ENCODE data around the gene NNT.
"Not testable (repeated sequence)": the region's sequence is repeated elsewhere in the genome, so short reads cannot be mapped to it uniquely, and the experiment has no call there.

The NNT gene

GRCh38 chr5:43674536-43674935 is 71.6 kb downstream of the NNT start:
- no peak for DNase-seq

DNA sequence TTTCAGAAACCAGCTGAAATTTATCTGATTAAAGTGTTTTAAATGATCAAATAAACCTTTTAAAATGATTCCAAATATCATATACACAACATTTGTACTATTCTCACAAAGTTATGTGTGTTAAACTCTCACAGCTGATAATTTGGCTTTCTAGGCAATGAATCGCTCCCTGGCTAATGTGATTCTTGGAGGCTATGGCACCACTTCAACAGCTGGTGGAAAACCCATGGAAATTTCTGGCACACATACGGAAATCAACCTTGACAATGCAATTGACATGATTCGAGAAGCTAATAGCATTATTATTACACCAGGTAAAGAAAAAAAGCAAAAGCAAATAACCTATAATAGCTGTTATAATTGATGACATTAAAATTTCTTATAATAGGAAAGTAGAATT is 72.4 kb downstream of the NNT start:
- no peak for DNase-seq

- no peak for DNase-seq
These were observed 73.3 kb downstream of the NNT start for GRCh38 chr5:43676083-43676840.

DNA sequence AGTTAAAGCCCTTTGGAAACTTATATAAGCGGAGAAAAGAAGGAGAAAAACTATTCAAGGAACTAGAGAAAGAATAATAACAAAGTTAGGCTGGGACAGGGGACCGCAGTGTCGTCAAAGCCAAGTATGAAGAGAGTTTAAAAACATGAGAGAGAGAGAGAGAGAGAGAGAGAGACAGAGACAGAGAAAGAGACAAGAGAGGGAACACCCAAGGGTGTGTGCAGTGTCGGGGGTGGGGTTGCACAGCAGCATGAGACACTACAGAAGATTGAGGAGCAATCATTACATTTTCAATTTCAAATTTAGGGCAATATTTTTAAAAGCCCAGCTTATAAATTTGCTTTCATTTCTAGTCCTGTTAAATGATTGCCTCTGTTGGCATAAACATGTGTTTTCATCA is 74.3 kb downstream of the NNT start:
- DNase-seq = no peak

- DNase-seq = no peak
These were observed 76.2 kb downstream of the NNT start for GRCh38 chr5:43679214-43679613.

DNA sequence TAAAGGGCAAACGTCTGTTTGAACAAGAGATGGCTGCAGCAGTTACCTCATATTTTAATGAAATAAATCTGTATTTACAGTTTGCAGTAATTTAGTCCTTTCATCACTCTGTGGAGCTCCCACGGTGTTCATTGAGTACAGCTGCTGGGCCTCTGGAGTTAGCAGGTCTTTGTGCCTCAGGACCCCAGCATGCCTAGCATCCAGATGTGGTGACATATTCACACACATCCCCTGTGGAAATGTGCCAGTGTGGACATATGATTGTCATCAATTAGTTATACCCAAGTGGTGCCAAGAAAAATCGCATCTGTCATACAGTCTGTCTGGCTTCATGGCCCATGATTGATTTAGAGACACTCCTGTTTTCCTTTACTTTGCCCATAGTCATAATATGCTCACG is 77.3 kb downstream of the NNT start:
- peak; percentile 35 for DNase-seq

GRCh38 chr5:43683884-43684471 is 81.0 kb downstream of the NNT start:
- DNase-seq = no peak

DNA sequence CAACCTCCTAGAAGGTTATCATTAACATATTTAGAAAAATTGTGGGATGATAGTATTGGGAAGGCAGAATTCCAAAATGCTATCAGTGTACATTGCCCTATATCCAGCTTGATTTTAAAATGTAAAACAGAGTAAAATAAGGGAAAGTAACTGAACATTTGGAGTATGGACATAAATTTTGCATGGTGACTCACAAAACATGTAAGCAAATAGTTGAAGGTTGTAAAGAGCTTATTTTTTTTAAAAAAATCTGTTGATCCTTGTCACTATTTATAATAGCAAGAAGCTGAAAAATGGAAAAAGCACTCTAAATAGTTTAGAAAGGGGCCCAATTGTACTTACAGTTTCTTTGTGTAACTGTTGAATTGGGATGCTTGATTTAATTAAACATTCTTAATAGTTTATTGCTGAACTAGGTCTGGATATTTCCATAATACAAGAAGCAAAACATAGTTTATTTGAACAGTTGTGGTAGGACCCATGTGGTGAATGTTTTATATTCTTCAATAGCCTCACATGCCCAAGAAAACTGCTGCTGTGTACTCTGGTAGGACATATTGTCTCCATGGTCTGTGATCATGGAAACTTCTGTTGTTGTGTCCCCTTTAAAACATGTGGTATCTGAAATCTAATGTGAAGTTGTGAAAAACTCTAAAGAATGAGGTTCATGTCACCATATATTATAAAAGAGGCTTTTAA is 82.4 kb downstream of the NNT start:
- DNase-seq = no peak

DNA sequence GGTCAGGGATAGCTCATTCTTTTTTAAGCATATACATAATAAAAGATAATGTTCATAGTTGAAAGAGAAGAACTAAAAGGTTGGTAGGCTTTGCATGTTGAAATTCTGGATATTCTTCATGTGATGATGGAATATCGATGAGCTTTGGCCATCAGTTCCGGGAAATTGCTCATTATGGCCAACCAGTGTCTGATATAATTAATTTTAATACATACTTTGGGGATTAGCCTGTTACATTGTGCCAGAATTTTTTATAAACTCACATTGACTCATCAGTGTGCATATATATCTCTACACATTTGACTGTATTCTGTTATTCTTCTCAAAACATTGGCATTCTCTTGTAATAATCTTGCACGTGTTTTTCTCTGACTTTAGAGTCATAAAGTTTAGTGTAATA is 84.3 kb downstream of the NNT start:
- no peak for DNase-seq

DNA sequence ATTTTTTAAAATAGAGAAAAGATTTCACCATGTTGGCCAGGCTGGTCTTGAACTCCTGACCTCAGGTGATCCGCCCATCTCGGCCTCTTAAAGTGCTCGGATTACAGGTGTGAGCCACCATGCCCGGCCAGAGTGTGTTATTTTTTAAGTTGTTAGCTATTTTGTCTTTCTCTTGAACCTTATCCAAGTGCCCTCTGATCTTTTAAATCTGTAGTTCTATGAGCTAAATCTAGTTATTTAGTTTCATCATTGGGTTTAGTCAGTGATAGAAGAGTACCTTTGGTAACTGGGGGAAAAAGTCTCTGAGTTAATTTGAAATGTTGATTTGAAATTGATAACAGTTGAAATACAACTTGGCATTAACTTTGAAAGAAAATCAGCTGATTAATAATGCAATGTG is 88.3 kb downstream of the NNT start:
- no peak for DNase-seq

GRCh38 chr5:43691893-43692292 is 88.9 kb downstream of the NNT start:
- no peak for DNase-seq

GRCh38 chr5:43693411-43693810 is 90.4 kb downstream of the NNT start:
- DNase-seq = no peak

- no peak for DNase-seq
These were observed 91.0 kb downstream of the NNT start for GRCh38 chr5:43694027-43694426.

DNA sequence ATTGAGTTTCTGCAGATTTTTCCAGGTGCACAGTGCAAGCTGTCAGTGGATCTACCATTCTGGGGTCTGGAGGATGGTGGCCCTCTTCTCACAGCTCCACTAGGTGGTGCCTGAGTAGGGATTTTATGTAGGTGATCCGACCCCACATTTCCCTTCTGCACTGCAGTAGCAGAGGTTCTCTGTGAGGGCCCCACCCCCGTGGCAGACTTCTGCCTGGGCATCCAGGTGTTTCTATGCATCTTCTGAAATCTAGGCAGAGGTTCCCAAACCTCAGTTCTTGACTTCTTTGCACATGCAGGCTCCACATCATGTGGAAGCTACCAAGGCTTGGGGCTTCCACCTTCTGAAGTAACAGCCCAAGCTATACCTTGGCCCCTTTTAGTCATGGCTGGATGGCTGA is 93.5 kb downstream of the NNT start:
- DNase-seq = not testable (repeated sequence)

DNA sequence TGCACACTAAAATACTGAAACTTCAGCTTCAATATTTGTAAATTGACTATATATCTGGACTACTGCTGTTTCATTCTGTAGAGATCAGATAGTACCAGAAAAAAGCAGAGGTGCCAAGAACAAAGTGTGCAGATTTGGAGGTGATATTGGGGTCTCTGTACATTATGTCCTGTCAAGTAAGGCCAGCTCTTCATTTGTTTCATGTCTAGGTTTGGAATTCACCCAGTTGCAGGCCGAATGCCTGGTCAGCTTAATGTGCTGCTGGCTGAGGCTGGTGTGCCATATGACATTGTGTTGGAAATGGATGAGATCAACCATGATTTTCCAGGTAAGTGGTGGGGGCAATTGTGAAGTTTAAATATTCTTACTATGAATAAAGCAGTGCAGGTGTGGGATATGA is 96.9 kb downstream of the NNT start:
- DNase-seq = no peak

GRCh38 chr5:43700601-43701000 is 97.6 kb downstream of the NNT start:
- DNase-seq = no peak

DNA sequence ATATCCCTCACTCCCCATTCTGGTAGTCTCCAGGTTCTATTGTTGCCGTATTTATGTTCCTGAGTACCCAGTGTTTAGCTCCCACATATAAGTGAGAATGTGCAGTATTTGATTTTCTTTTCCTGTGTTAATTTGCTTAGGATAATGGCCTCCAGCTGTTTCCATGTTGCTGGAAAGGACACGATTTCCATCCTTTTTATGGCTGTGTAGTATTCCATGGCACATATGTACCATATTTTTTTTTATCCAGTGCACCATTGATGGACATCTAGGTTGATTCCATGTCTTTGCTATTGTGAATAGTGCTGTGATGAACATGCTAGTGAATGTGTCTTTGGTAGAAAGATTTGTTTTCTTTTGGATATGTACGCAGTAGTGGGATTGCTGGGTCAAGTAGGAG is 98.2 kb downstream of the NNT start:
- no peak for DNase-seq

- no peak for DNase-seq
These were observed 99.3 kb downstream of the NNT start for GRCh38 chr5:43702293-43702692.

GRCh38 chr5:43702815-43703214 is 99.8 kb downstream of the NNT start:
- peak; percentile 30 for DNase-seq

GRCh38 chr5:43704243-43704642 is 101.3 kb downstream of the NNT start:
- no peak for DNase-seq

DNA sequence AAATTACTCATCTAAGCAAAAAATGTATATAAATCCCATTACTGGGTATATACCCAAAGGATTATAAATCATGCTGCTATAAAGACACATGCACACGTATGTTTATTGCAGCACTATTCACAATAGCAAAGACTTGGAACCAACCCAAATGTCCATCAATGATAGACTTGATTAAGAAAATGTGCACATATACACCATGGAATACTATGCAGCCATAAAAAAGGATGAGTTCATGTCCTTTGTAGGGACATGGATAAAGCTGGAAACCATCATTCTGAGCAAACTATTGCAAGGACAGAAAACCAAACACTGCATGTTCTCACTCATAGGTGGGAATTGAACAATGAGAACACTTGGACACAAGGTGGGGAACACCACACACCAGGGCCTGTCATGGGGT is 103.6 kb downstream of the NNT start:
- DNase-seq = not testable (repeated sequence)

- no peak for DNase-seq
These were observed 108.5 kb downstream of the NNT start for GRCh38 chr5:43711496-43711895.

- DNase-seq = no peak
These were observed 109.1 kb downstream of the NNT start for GRCh38 chr5:43712081-43712480.

DNA sequence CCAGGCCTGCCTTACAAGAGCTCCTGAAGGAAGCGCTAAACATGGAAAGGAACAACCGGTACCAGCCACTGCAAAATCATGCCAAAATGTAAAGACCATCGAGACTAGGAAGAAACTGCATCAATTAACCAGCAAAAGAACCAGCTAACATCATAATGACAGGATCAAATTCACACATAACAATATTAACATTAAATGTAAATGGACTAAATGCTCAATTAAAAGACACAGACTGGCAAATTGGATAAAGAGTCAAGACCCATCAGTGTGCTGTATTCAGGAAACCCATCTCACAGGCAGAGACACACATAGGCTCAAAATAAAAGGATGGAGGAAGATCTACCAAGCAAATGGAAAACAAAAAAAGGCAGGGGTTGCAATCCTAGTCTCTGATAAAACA is 116.8 kb downstream of the NNT start:
- DNase-seq = not testable (repeated sequence)
